B cell (primary cell): ENCODE measurements around the gene ANO2. TPM values are rescaled to one million over a fixed set of nuclear protein-coding genes. Genes with fewer than 3 reads are reported as not detected.

ENCODE experiments used
- ATAC-seq: fragments of 200-7000 bp; cut with Tn5 transposase; one replicate; pipeline ENCODE4 v1.10.0; 2021; ENCODE audit warnings: low read depth, mild to moderate bottlenecking, moderate number of reproducible peaks, moderate library complexity
- CTCF ChIA-PET: fragments of 350-600 bp; sonication (Branson Sonifier 250); formaldehyde crosslinking; loops from one replicate; lab custom pipeline; 2021; ENCODE audit warnings: antibody characterized with exemption, inconsistent platforms; lab: Charles Lee
- POLR2A ChIA-PET: fragments of 350-600 bp; sonication (Branson Sonifier 250); formaldehyde crosslinking; loops from one replicate; lab custom pipeline; 2021; ENCODE audit warnings: antibody characterized with exemption; lab: Charles Lee
- DNase-seq: peaks from one replicate; pipeline ENCODE4 v3.0.0; 2013
- H2AFZ ChIP-seq: 2 replicates; pipeline ENCODE4 v1.6.1; 2012; ENCODE audit warnings: mild to moderate bottlenecking, low read depth, low read length; ENCODE audit not compliant: insufficient read depth, poor library complexity, severe bottlenecking
- H3K27ac ChIP-seq, 2 donors: 1 replicate in 1 of 2; 2 replicates in 1 of 2; pipeline ENCODE4 v1.5.1; 2012 to 2013; ENCODE audit warnings: low read length in 2 of 2, mild to moderate bottlenecking in 2 of 2, moderate library complexity in 1 of 2
- H3K27me3 ChIP-seq, 4 experiments: fragments of 200-600 bp in 1 of 4; sonication (generic) in 1 of 4; replicated peaks in 1 of 4; 1 replicate in 2 of 4; 2 replicates in 2 of 4; pipeline versions ENCODE4 v1.6.1 to v1.7.0; 2013 to 2016; ENCODE audit warnings: low read length in 3 of 4, mild to moderate bottlenecking in 2 of 4, mixed read lengths in 1 of 4, moderate library complexity in 1 of 4; ENCODE audit not compliant: insufficient read depth in 4 of 4, control insufficient read depth in 3 of 4; ENCODE audit errors: control extremely low read depth in 1 of 4
- H3K36me3 ChIP-seq, 2 experiments: replicated peaks in 1 of 2; 1 replicate in 1 of 2; 2 replicates in 1 of 2; pipeline versions ENCODE4 v1.6.1 to v1.7.1; 2013; ENCODE audit warnings: low read length in 1 of 2; ENCODE audit not compliant: insufficient read depth in 2 of 2, control insufficient read depth in 1 of 2; ENCODE audit errors: control extremely low read depth in 1 of 2, extremely low read depth in 1 of 2
- H3K4me1 ChIP-seq, 2 donors: fragments of 200-600 bp in 1 of 2; sonication (generic) in 1 of 2; 1 replicate in 1 of 2; 2 replicates in 1 of 2; pipeline versions ENCODE4 v1.5.1 to v1.6.1; 2013 to 2017; ENCODE audit warnings: low read length in 2 of 2; ENCODE audit not compliant: control insufficient read depth in 2 of 2, insufficient read depth in 2 of 2
- H3K4me2 ChIP-seq: replicated peaks from 2 replicates; pipeline ENCODE3; 2012; ENCODE audit warnings: mild to moderate bottlenecking, low read depth, low read length; ENCODE audit not compliant: poor library complexity, severe bottlenecking
- H3K4me3 ChIP-seq, 5 experiments: fragments of 200-600 bp in 1 of 5; sonication (generic) in 1 of 5; 1 replicate in 3 of 5; 2 replicates in 2 of 5; pipeline versions ENCODE4 v1.5.1 to v1.7.0; 2011 to 2016; ENCODE audit warnings: low read length in 4 of 5, mild to moderate bottlenecking in 4 of 5, low read depth in 2 of 5, control low read depth in 1 of 5, moderate library complexity in 1 of 5; ENCODE audit not compliant: insufficient read depth in 1 of 5; ENCODE audit errors: control extremely low read depth in 1 of 5, extremely low read depth in 1 of 5
- H3K79me2 ChIP-seq: fragments of 200-600 bp; sonication (generic); one replicate; pipeline ENCODE4 v1.6.0; 2016; ENCODE audit warnings: low read length; ENCODE audit not compliant: control insufficient read depth, insufficient read depth
- H3K9ac ChIP-seq: fragments of 200-600 bp; sonication (generic); 2 replicates; pipeline ENCODE4 v1.6.1; 2017; ENCODE audit warnings: mild to moderate bottlenecking, low read length, moderate library complexity
- H3K9me3 ChIP-seq, 3 donors: one replicate each; pipeline versions ENCODE4 v1.6.1 to v1.7.1; 2013; ENCODE audit warnings: low read length in 2 of 3; ENCODE audit not compliant: control insufficient read depth in 2 of 3, insufficient read depth in 1 of 3; ENCODE audit errors: control extremely low read depth in 1 of 3
- H4K20me1 ChIP-seq: 2 replicates; pipeline ENCODE4 v1.6.0; 2012; ENCODE audit warnings: mild to moderate bottlenecking, low read length; ENCODE audit not compliant: insufficient read depth, control insufficient read depth, poor library complexity, severe bottlenecking
- H3K27ac Mint-ChIP-seq: one replicate; pipeline ENCODE4 v1.8.0; 2021; ENCODE audit warnings: mixed read lengths
- H3K27me3 Mint-ChIP-seq: one replicate; pipeline ENCODE4 v1.8.0; 2021; ENCODE audit warnings: mixed read lengths
- H3K4me1 Mint-ChIP-seq: one replicate; pipeline ENCODE4 v1.8.0; 2021; ENCODE audit warnings: mixed read lengths
- H3K4me3 Mint-ChIP-seq: one replicate; pipeline ENCODE4 v1.8.0; 2021; ENCODE audit warnings: mixed read lengths
- H3K9me3 Mint-ChIP-seq: one replicate; pipeline ENCODE4 v1.8.0; 2022; ENCODE audit warnings: mixed read lengths; ENCODE audit not compliant: insufficient read depth
- CTCF ChIP-seq: fragments of 200-600 bp; IDR thresholded peaks from one replicate; pipeline ENCODE4 v1.8.0; 2022; ENCODE audit warnings: antibody characterized with exemption, mild to moderate bottlenecking
- EZH2 ChIP-seq: IDR thresholded peaks from 2 replicates; pipeline ENCODE4 v1.6.1; 2012; ENCODE audit warnings: borderline replicate concordance, low read depth, mild to moderate bottlenecking, moderate library complexity, low read length; ENCODE audit not compliant: insufficient read depth, poor library complexity, severe bottlenecking
- WGBS: methylation state at CpG from one replicate; pipeline ENCODE4 v1.1.5; 2013; ENCODE audit warnings: missing lambda C conversion rate; ENCODE audit not compliant: insufficient coverage; 5-methylcytosine and 5-hydroxymethylcytosine counted together
- intact Hi-C: fragments of 100-400 bp; cut with micrococcal nuclease; formaldehyde crosslinking; loops from one replicate; pipeline ENCODE4 v1.10.0; 2022
- polyA plus RNA-seq: library from polyadenylated mRNA; depleted of rRNA; stranded (reverse); fragments of >200 nt; gene quantifications from 2 replicates; pipeline ENCODE4 v1.2.3, GENCODE V29; 2012
- total RNA-seq, 2 donors: library from RNA; stranded (reverse); fragments of 120-200 nt in 1 of 2; gene quantifications; 1 replicate in 1 of 2; 2 replicates in 1 of 2; pipeline versions ENCODE4 v1.2.3 to v1.2.4, GENCODE V29; 2013 to 2022

Gene ANO2
- total and polyA plus RNA-seq, 2 donors (not counting 1 experiment from before 2014, with no cell fraction given), result not detected

DNA sequence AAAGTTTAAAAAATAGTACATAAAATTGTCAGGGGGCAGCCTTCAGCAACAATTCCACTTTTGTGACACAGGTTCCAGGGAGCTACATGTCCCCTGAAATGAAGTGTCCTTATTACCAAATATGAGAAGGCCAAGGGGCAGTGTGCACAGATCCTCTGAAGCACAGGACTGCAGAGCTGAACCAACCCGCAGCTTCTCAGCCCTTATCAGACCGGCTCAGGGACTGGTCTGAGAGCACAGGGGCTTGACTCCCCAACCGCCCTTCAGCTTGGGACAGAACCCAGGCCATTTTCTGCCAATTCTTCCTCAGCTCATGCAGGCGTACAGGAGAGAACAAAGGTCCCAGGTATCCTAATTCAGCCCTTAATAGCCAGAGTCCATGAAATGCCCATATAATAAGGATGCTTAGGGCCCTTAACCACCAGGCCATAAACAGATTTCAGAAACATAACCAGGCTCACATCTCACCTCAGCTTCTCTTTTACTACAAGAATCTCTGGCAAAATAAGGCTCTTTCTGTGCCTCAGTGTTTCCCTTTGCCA, 221.3 kb downstream of the ANO2 start:
- Histone ChIP-seq H3K4me1 (no peaks in the 10 kb centered on the region), H4K20me1 (no peaks in the 10 kb centered on the region), H3K4me3 (no peak overlapping the region), H3K79me2 (no peaks in the 10 kb centered on the region), H3K4me2 (no peak overlapping the region), H3K9me3 (no peaks in the 10 kb centered on the region), H3K27ac (no peak overlapping the region), H3K27me3 (peaks cover 0 to 9% (median 2%) of the 10 kb centered on the region in 4 experiments), H2AFZ (no peak overlapping the region), H3K36me3 (no peaks in the 10 kb centered on the region), H3K9ac (no peak overlapping the region)
- Mint-ChIP-seq H3K4me1 (no peaks in the 10 kb centered on the region), H3K27me3 (peaks cover 21% of the 10 kb centered on the region), H3K9me3 (no peaks in the 10 kb centered on the region), H3K27ac (no peak overlapping the region), H3K4me3 (no peak overlapping the region)
- intact Hi-C loops, result no loop called here
- ATAC-seq, result no peak
- DNase-seq, result no peak
- WGBS, result 85% methylated on average over 4 of the region's 4 CpGs
- ChIA-PET POLR2A (no interaction called here), CTCF (no interaction called here)
- no peak for TF ChIP-seq CTCF
- TF ChIP-seq EZH2, result no peak

GRCh38 chr12:5723071-5723470, 222.0 kb downstream of the ANO2 start:
- no peaks in the 10 kb centered on the region for H4K20me1 ChIP-seq
- no peak overlapping the region for H2AFZ ChIP-seq
- intact Hi-C loops, result no loop called here
- no peak overlapping the region for H3K9ac ChIP-seq
- DNase-seq, result no peak
- ChIA-PET CTCF (no interaction called here), POLR2A (no interaction called here)
- no peaks in the 10 kb centered on the region for H3K9me3 ChIP-seq
- H3K4me3 Mint-ChIP-seq, result no peak overlapping the region
- H3K4me1 ChIP-seq, result no peaks in the 10 kb centered on the region
- no peak overlapping the region for H3K27ac ChIP-seq
- ATAC-seq, result no peak
- H3K79me2 ChIP-seq, result no peaks in the 10 kb centered on the region
- H3K27me3 Mint-ChIP-seq, result peaks cover 21% of the 10 kb centered on the region
- no peaks in the 10 kb centered on the region for H3K4me1 Mint-ChIP-seq
- H3K4me2 ChIP-seq, result no peak overlapping the region
- H3K9me3 Mint-ChIP-seq, result no peaks in the 10 kb centered on the region
- TF ChIP-seq CTCF (no peak), EZH2 (no peak)
- peaks cover 0 to 9% (median 2%) of the 10 kb centered on the region in 4 experiments for H3K27me3 ChIP-seq
- WGBS, result 84% methylated on average over 2 of the region's 5 CpGs
- H3K27ac Mint-ChIP-seq, result no peak overlapping the region
- H3K36me3 ChIP-seq, result no peaks in the 10 kb centered on the region
- no peak overlapping the region for H3K4me3 ChIP-seq
